NB4 (cell line): ENCODE data around the gene CYTH3.

ENCODE experiments used
- CTCF ChIP-seq: IDR thresholded peaks from one replicate; pipeline ENCODE4 v1.5.1; 2012; ENCODE audit warnings: low read depth, low read length
- MAX ChIP-seq: IDR thresholded peaks from 2 replicates; pipeline ENCODE4 v1.6.1; 2011; ENCODE audit warnings: low read depth, low read length
- MYC ChIP-seq: IDR thresholded peaks from 2 replicates; pipeline ENCODE4 v1.6.1; 2011; ENCODE audit warnings: low read depth, low read length
- POLR2A ChIP-seq: IDR thresholded peaks from 2 replicates; pipeline ENCODE4 v1.6.1; 2011; ENCODE audit warnings: mild to moderate bottlenecking; ENCODE audit not compliant: insufficient read length; ENCODE audit errors: extremely low read depth

GRCh38 chr7:6306471-6306870, 34.0 kb upstream of the CYTH3 start:
- TF ChIP-seq CTCF (no peak), POLR2A (no peak), MAX (no peak), MYC (no peak)
